Testis (tissue), 5 donors: ENCODE results near the gene SLC2A4. TPM values are rescaled to one million over a fixed set of nuclear protein-coding genes. Genes with fewer than 3 reads are reported as not detected.

Experiments used
- DNase-seq: peaks from one replicate; pipeline ENCODE4 v3.0.0-alpha.2; 2019
- H3K27ac ChIP-seq, 2 donors: fragments of 200-600 bp; sonication (generic); one replicate each; pipeline ENCODE4 v1.5.1; 2019
- H3K27me3 ChIP-seq: fragments of 200-600 bp; sonication (generic); one replicate; pipeline ENCODE4 v1.5.1; 2019
- H3K36me3 ChIP-seq: fragments of 200-600 bp; sonication (generic); one replicate; pipeline ENCODE4 v1.5.1; 2017; ENCODE audit warnings: low read depth; ENCODE audit errors: missing control alignments
- H3K4me1 ChIP-seq: fragments of 200-600 bp; sonication (generic); one replicate; pipeline ENCODE4 v1.5.1; 2019
- H3K4me3 ChIP-seq, 2 donors: fragments of 200-600 bp; sonication (generic); one replicate each; pipeline ENCODE4 v1.5.1; 2017 to 2019
- H3K9me3 ChIP-seq: fragments of 200-600 bp; sonication (generic); one replicate; pipeline ENCODE4 v1.5.1; 2017
- POLR2A ChIP-seq: fragments of 450-650 bp; IDR thresholded peaks from one replicate; pipeline ENCODE4 v1.6.1; 2017; ENCODE audit warnings: antibody characterized with exemption, mild to moderate bottlenecking, moderate library complexity
- WGBS, 2 donors: methylation state at CpG; one replicate each; pipeline ENCODE4 v1.1.5; 2018; 5-methylcytosine and 5-hydroxymethylcytosine counted together
- intact Hi-C: fragments of 100-400 bp; cut with DNase I; formaldehyde crosslinking; loops from one replicate; pipeline ENCODE4 v1.15.1; 2023; ENCODE audit warnings: low total_unique reads
- long read RNA-seq, 2 donors: transcript quantifications; one replicate each; lab custom pipeline, GENCODE V29; 2026
- polyA plus RNA-seq: library from polyadenylated mRNA; stranded (reverse); fragments of 350-450 nt; fragmentation: Illumina TruSeq; extraction: RNeasy Lipid Tissue Mini Kit (QIAGEN cat#74804); gene quantifications from one replicate; pipeline ENCODE4 v1.2.3, GENCODE V29; 2014; ENCODE audit warnings: low read depth, low replicate concordance; ENCODE audit not compliant: insufficient read depth
- total RNA-seq, 2 donors: library from RNA; depleted of rRNA; stranded (reverse); fragments of >200 nt; gene quantifications; one replicate each; pipeline ENCODE4 v1.2.3, GENCODE V29; 2016
- TF ChIP-seq, protein P1 (sequence below), 3 experiments: fragments of 450-650 bp in 2 of 3; fragments of 200-600 bp in 1 of 3; sonication (generic) in 1 of 3; IDR thresholded peaks; one replicate each; pipeline ENCODE4 v1.5.1; 2016 to 2019; ENCODE audit warnings: antibody characterized with exemption in 3 of 3, mild to moderate bottlenecking in 2 of 3, moderate library complexity in 1 of 3

Gene SLC2A4
- total RNA-seq (1 to 10 TPM; 4.2 to 6.6 TPM), polyA plus RNA-seq (4.7 TPM)
- long read RNA-seq, donor 1, partial matches to known transcripts, result 0 of 1 reads
- long read RNA-seq, donor 1, other reads (novel, unspliced or antisense), result 0 of 1 reads
- long read RNA-seq, donor 2, result 0 reads

DNA sequence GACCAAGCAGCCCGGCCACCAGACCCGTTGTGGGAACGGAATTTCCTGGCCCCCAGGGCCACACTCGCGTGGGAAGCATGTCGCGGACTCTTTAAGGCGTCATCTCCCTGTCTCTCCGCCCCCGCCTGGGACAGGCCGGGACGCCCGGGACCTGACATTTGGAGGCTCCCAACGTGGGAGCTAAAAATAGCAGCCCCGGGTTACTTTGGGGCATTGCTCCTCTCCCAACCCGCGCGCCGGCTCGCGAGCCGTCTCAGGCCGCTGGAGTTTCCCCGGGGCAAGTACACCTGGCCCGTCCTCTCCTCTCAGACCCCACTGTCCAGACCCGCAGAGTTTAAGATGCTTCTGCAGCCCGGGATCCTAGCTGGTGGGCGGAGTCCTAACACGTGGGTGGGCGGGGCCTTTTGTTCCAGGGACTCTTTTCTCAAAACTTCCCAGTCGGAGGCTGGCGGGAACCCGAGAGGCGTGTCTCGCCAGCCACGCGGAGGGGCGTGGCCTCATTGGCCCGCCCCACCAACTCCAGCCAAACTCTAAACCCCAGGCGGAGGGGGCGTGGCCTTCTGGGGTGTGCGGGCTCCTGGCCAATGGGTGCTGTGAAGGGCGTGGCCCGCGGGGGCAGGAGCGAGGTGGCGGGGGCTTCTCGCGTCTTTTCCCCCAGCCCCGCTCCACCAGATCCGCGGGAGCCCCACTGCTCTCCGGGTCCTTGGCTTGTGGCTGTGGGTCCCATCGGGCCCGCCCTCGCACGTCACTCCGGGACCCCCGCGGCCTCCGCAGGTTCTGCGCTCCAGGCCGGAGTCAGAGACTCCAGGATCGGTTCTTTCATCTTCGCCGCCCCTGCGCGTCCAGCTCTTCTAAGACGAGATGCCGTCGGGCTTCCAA, at the start of gene SLC2A4:
SLC2A4 (plus strand) TSS at position 645 of the 879 bp plus-strand sequence; CDS start at position 862, 217 bp downstream.
- intact Hi-C loops, result no loop called here
- no peaks in the 10 kb centered on the region for H3K27me3 ChIP-seq
- no peaks in the 10 kb centered on the region for H3K36me3 ChIP-seq
- no peak for TF ChIP-seq POLR2A
- TF ChIP-seq, protein P1, sequence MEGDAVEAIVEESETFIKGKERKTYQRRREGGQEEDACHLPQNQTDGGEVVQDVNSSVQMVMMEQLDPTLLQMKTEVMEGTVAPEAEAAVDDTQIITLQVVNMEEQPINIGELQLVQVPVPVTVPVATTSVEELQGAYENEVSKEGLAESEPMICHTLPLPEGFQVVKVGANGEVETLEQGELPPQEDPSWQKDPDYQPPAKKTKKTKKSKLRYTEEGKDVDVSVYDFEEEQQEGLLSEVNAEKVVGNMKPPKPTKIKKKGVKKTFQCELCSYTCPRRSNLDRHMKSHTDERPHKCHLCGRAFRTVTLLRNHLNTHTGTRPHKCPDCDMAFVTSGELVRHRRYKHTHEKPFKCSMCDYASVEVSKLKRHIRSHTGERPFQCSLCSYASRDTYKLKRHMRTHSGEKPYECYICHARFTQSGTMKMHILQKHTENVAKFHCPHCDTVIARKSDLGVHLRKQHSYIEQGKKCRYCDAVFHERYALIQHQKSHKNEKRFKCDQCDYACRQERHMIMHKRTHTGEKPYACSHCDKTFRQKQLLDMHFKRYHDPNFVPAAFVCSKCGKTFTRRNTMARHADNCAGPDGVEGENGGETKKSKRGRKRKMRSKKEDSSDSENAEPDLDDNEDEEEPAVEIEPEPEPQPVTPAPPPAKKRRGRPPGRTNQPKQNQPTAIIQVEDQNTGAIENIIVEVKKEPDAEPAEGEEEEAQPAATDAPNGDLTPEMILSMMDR (IDR thresholded peaks at IDR 0.05), result no peak
- WGBS, 2 donors, result 1% methylated on average over 41 to 71 of the region's 71 CpGs
- peaks cover 12% of the 10 kb centered on the region for H3K4me1 ChIP-seq
- peak within 1 kb of the TSS; percentile 49 to 60 for H3K4me3 ChIP-seq
- H3K27ac ChIP-seq, result peak within 1 kb of the TSS; percentile 82 to 83
- no peaks in the 10 kb centered on the region for H3K9me3 ChIP-seq
- peak; percentile 97 for DNase-seq

DNA sequence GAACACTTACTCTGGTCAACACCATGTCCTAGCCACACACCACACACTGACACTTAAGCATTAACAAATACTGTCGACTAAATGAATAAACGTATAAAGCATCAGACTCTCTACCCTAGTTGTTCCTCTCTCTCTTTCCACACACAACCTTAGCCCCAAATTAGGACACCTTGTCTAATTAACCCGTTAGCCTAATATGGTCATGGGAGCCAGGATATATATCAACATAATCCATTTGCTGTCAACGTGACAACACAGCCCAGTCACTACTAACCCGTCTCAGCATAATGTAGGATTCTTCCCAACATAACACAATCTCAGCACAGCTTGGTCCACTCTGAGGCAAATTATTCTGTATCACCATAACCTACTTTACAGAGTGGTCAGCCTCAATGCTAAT, 49.4 kb upstream of the SLC2A4 start:
- no peak overlapping the region for H3K4me3 ChIP-seq
- WGBS, 2 donors, result 63 to 78% methylated on average over 5 of the region's 5 CpGs
- no peaks in the 10 kb centered on the region for H3K36me3 ChIP-seq

DNA sequence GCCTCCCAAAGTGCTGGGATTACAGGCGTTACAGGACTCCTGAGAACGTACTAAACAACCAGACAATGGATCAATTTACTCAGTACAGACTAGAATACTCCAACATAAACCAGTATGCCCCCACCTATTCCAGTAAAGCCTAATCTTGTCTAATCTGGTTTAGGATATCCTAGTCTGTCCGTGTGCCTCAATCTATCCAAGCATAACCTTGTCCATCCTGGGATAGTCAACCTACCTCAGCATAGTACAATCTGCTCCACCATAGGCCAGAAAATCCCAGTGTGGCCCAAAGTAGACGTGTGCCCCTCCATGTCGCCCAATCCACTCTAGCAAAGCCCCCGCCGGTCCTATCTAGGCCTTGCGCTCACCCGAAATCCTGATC, 47.8 kb upstream of the SLC2A4 start:
- H3K4me1 ChIP-seq, result peaks cover 41% of the 10 kb centered on the region
- H3K9me3 ChIP-seq, result no peaks in the 10 kb centered on the region
- peak overlapping the region; percentile 90 to 93 for H3K4me3 ChIP-seq
- no peaks in the 10 kb centered on the region for H3K36me3 ChIP-seq
- no peaks in the 10 kb centered on the region for H3K27me3 ChIP-seq
- TF ChIP-seq POLR2A, result no peak
- TF ChIP-seq, protein P1 (IDR thresholded peaks at IDR 0.05), result no peak
- no peak for DNase-seq
- H3K27ac ChIP-seq, result peak overlapping the region; percentile 91 to 97
- WGBS, 2 donors, result 0 to 2% methylated on average over 9 of the region's 9 CpGs
- intact Hi-C loops, result no loop called here

More for the DNA sequence above, 49.4 kb upstream of the SLC2A4 start:
- no peak overlapping the region for H3K27ac ChIP-seq
- intact Hi-C loops, result no loop called here
- no peaks in the 10 kb centered on the region for H3K9me3 ChIP-seq
- no peak for DNase-seq
- peaks cover 35% of the 10 kb centered on the region for H3K4me1 ChIP-seq
- H3K27me3 ChIP-seq, result no peaks in the 10 kb centered on the region
- no peak for TF ChIP-seq POLR2A
- TF ChIP-seq, protein P1 (IDR thresholded peaks at IDR 0.05), result no peak

DNA sequence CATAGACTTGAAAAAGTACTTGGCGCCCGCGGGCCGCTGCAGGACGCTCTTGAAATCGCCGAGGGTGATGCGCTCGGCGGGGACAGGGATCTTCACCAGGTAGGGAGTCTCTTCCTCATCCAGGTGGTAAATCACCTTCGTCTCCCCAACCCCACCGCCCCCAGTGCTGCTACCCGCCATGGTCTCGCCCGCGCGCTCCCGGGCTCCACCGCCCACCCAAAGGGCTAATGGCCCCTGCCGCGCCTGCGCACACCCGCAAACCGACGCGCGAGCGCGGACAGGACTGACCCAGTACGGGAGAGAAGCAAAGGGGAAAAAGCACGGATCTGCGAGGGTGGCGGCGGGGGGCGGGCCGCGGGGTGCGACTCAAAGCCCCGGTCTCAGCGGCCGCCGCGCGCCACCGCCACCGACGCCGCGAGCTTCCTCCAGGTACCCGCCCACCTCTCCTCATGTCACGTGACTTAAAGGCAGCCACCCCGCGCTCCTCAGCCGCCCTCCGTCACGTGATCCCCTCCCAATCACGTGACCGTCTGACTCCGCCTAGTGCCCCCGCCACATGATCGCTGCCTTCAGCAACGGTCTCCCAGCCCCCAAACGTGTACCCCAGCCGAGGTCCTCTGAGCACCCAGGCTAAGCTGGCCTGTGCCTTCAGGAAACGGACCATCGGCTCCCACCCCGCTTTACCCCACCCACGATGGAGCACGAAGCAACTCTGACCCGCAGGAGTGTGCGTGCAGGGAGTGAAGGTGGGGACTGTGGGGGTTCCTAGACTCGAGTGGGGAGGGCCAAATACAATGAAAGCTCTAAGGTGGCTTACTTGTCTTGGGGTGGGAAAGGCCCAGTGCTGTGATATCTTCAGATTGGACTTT, 47.2 kb upstream of the SLC2A4 start, which contains the start of gene DVL2:
DVL2 (minus strand) TSS at position 435 of the 869 bp plus-strand sequence; CDS start at position 180, 255 bp downstream.
- Histone ChIP-seq H3K4me3 (peak within 1 kb of the TSS; percentile 90 to 93), H3K9me3 (no peaks in the 10 kb centered on the region), H3K27me3 (no peaks in the 10 kb centered on the region), H3K36me3 (no peaks in the 10 kb centered on the region), H3K4me1 (peaks cover 41% of the 10 kb centered on the region), H3K27ac (peak within 1 kb of the TSS; percentile 91 to 97)
- TF ChIP-seq, protein P1 (IDR thresholded peaks at IDR 0.05), result peak in 2 of 3 experiments; percentile 14 to 36
- no peak for TF ChIP-seq POLR2A
- peak; percentile 98 for DNase-seq
- intact Hi-C loops, result no loop called here
- WGBS, 2 donors, result 0 to 1% methylated on average over 19 to 67 of the region's 72 CpGs
